Activated CD4-positive, alpha-beta T cell treated with anti-CD3 and anti-CD28 coated beads, Interleukin-2, Interleukin-6, amounts not matched to agents 100 ng/mL and 50 ng/mL, durations not matched to agents 16 hours and 8 hours (primary cell): ENCODE data around the gene SLIT1.
A peak's percentile ranks its signal among the peaks of the same experiment; 100 is the strongest.

Source experiments
- DNase-seq: peaks from one replicate; pipeline ENCODE4 v3.0.0-alpha.2; 2020

Gene SLIT1

DNA sequence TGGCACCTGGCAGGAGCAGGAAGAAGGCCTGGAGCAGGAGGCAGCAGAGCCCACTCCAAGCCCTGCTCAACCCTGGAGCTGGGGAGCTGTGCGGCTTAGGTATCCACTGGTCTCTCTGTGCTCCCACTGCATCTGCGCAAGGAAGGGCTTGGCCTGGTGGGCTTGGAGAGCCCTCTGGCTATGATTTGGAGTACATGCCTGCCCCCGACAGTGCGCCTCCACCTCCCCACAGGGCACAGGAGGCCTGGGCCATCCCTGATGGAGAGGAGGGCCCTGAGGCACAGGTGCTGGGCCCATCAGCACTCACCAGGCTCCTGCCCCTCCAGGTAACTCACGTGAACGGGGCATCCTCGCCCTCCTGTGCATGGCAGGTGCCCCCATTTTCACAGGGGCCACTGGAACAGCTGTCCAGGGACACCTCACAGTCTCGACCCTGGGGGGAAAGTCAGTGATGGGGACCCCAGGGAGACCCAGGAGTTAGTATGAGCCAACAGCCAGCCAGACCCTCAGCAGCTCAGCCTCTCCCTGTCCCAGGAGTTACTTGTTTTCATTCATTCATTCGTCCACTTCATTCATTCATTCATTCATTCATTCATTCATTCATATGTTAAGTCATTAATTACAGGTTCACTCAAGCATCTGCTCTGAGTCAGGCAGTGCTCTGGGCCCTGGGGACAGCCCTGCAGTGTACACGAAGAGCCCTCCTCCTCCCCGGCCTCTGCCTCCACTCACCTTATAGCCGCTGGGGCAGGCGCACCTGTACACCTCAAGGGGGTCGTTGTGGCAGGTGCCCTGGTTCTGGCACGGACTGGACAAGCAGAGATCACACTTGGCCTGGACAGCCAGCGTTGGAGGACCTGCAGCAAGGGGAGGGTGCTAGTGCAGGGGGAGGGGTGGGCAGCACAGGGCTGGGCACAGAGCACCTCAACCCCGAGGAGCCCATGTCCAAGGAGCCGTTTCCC is 167.2 kb downstream of the SLIT1 start:
- DNase-seq: no peak

DNA sequence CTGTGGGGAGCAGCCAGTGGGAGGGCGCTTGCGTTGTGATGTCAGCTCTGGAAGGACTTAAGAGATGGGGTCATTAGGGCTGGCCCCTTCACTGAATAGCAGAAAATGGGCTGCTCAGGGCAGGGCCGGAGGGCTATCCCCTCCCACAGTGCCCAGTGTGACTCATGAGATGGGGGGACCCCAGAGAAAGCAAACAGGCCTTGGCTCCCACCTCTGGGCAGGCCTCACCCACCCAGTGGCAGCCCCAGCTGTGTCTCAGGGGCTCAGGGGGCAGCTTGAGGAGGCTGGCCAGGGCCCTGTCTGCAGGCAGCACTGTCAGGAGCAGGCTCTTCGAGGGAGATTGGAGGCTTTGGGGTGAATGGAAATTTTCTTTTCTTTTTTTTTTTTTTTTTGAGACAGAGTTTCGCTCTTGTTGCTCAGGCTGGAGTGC is 168.3 kb downstream of the SLIT1 start:
- DNase-seq: no peak

DNA sequence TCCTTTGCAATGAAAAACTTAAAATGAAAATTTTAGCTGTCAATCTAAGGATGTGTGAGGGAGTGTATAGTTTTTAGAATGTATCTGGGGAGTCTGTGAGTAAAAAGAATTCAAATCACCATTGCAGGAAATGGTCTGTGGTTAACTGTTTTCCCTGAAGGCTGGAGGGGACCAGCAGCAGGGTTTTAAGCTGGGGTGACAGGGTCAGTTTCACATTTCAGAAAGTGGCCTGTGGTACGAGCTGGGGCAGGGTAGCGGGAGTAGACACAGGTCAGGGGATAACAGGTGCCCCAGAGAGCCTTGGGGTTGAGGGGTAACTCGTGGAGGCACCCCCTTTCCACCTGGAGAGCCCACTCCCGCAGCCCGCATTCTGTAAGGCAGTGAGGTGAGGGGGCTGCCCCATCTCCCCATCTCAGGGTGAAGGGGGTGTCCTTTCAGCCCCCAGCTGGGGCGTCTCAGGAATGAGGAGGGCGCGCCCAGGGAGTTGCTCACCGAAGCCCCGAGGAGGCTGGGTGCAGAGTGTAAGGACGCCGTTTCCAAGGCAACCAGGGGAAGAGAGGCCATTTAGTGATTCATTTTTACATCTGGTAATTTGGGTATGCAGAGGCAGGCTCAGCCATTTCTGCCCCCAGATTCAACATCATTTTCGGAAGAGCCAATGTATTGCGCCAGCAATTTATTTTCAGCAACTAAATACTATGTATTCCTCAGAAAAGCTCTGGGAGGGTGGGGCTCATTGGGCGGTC is 168.9 kb downstream of the SLIT1 start:
- peak; percentile 68 for DNase-seq

GRCh38 chr10:97015240-97015639 is 170.5 kb downstream of the SLIT1 start:
- no peak for DNase-seq

- DNase-seq: no peak
Measured at GRCh38 chr10:97013983-97014382, 171.8 kb downstream of the SLIT1 start.

GRCh38 chr10:97013568-97013967 is 172.2 kb downstream of the SLIT1 start:
- DNase-seq: no peak

- DNase-seq: no peak
Measured at GRCh38 chr10:97012470-97012869, 173.3 kb downstream of the SLIT1 start.

DNA sequence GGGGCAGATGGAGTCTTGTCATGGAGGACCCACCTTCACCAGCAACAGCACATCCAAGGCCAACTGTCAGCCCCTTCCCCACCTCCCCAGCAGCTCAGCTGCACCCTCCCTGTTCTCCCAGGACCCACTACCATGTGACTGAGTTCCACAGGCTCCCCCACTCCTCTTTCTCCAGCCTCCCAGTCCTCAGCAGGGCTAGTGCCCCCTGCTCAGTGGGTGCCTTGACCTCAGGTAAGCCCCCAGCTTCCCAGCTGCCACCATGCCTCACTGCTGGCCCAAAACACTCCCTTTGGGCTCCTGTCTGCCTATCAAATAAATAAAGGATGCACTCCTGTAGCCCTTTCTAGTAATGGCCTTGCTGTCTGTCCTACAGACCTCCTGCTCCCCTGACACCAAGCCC is 174.4 kb downstream of the SLIT1 start:
- no peak for DNase-seq

DNA sequence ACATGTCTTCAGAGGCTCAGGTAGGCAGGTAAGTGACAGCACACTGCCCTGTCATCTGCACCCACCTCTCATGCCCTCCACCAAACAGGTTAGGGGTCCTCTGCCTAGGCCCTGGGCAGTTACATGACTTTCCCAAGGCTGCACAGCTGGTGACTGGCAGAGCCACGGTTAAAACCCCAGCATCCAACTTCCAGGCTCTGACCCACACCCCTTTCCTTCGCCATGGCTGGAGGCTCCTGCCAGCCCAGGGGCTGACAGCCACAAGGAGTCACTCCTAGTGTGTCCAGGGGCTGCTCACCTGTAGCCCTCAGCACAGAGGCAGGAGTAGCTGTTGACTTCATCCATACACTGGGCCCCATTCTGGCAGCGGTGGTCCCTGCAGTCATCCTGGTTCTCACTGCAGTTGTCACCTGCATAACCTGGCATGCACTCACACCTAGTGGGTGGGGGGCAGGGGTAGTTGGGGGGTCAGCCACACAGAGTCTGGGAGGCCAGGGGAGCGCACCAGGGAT is 175.0 kb downstream of the SLIT1 start:
- DNase-seq: no peak

- DNase-seq: no peak
Measured at GRCh38 chr10:97007417-97007816, 178.3 kb downstream of the SLIT1 start.

DNA sequence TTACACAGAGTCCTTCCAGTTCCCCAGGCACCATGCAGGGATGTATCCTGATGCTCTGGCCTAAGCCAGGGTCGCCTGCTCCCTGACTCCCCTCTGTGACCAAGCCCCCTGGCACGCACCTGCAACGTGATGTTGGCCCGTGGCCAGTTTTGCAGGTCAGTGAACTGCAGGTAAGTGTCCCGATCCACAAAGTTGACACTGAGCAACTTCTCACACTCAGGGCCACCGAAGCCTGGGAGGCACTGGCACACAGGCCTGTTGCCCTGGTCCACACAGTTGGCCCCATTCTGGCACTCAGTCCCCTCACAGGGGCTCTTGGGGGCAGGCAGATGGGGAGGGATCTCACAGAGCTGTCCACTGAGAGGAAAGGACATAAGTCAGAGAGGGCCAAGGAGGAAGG is 179.4 kb downstream of the SLIT1 start:
- no peak for DNase-seq

DNA sequence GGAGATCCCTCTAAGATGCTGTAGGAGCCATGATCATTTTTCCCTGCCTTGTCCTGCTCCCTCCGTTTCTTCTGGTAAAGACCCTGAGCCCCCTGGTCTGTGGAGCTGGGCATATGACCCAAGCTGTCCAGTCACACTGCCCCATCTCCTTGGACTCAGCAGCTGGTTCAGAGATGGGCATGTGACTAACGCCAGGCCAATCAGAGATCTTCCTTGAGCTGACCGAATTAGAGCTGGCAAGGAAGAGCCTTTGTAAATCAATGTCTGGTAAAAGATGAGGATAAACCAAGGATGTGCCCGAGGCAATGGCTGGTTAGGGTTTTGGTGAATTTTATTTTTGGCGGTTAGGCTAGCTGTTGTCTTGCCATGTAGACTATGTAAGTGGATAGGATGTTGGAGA is 180.4 kb downstream of the SLIT1 start:
- no peak for DNase-seq

DNA sequence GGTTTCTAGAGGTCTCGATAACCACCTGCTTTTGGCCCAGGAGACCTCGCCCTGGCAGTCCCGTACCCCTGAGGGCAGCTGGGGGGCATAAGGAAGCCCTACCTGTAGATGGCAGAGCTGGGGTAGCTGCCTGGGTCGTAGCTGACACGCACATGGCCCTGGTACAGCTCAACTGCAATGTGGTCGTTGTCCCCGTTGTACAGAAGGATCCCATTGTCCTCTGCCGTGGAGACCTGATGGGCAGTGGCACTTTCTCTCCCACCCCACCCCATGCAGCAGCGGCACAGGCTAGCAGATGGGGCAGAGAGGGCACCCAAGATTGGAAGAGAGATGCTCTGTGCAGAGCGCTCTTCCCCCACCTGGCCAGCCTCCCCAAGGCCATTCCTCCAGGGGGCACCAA is 181.2 kb downstream of the SLIT1 start:
- DNase-seq: no peak

GRCh38 chr10:97003804-97004201 is 182.0 kb downstream of the SLIT1 start:
- DNase-seq: no peak

DNA sequence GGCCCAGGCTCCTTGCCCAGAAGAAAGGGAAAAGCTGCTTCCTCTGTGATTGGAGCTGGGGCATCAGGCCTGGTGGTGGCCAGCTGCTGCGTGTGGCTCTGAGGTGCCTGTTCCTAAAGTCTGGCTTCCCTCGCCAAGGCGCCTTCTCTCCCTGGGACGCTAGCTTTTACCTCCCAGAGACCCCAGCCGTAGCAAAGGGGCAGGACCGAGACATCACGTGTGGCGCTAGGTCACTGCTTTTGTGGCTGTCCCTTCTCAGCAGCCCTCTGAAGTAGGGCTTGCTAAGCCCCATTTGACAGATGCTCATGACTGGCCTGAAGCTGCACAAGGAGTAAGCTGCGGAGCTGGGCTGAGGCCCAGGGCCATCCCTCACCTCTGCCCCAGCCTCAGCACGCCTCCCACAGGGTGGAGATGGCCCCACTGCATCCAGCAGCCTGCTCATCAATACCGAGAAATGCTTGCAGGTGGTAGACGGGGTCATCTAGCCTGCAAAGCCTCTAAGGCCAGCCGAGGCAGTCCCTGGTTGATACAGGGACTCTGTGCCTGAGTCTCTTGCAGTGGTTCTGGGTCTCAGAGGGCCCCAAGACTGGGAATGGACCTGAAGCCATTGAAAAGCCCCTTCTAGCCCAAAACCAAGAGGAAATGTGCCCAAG is 182.5 kb downstream of the SLIT1 start:
- DNase-seq: no peak

- DNase-seq: no peak
Measured at GRCh38 chr10:97002670-97003069, 183.1 kb downstream of the SLIT1 start.

- DNase-seq: no peak
Measured at GRCh38 chr10:97001183-97001991, 184.4 kb downstream of the SLIT1 start.

- no peak for DNase-seq
Measured at GRCh38 chr10:97000487-97001182, 185.1 kb downstream of the SLIT1 start.

GRCh38 chr10:96999987-97000386 is 185.8 kb downstream of the SLIT1 start:
- DNase-seq: no peak

DNA sequence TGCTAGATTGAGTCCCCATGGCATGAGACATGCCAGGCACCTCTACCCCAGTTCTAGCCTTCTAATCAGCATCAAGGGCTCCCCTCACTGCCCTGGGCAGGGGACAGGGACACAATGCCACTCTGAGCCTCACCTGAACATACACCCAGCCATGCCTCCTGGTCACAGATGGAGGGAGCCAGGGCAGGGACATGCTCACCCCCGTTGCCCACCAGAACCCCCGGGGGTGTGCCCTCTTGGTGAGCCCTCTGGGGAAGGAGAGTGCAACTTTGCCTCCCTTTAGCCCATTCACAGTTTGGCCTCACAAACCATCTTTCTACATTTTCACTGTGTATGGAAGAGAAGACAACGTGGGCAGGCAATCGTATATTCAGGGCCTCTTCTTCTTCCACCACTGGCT is 186.4 kb downstream of the SLIT1 start:
- DNase-seq: no peak

- DNase-seq: no peak
Measured at GRCh38 chr10:96998329-96998888, 187.3 kb downstream of the SLIT1 start.
